Activated CD8-positive, alpha-beta memory T cell treated with anti-CD3 and anti-CD28 coated beads for 36 hours (primary cell): ENCODE measurements around the gene SCN9A. TPM values are rescaled to one million over a fixed set of nuclear protein-coding genes. Genes with fewer than 3 reads are reported as not detected.
"Not testable (repeated sequence)": the region's sequence is repeated elsewhere in the genome, so short reads cannot be mapped to it uniquely, and the experiment has no call there.

Experiments used
- CTCF ChIA-PET: fragments of 350-600 bp; sonication (Branson Sonifier 250); formaldehyde crosslinking; loops from one replicate; lab custom pipeline; 2021; ENCODE audit warnings: antibody characterized with exemption; lab: Charles Lee
- POLR2A ChIA-PET: fragments of 350-600 bp; sonication (Branson Sonifier 250); formaldehyde crosslinking; loops from one replicate; lab custom pipeline; 2021; ENCODE audit warnings: antibody characterized with exemption; lab: Charles Lee
- total RNA-seq, 2 experiments: library from RNA; stranded (reverse); gene quantifications; one replicate each; pipeline ENCODE4 v1.2.3, GENCODE V29; 2021

Gene SCN9A
- total RNA-seq, 2 experiments from 2014 or later, result not detected

GRCh38 chr2:166206153-166206552 is 169.6 kb downstream of the SCN9A start:
- POLR2A ChIA-PET, CTCF ChIA-PET: not testable (repeated sequence)

- CTCF ChIA-PET, result no interaction called here
- POLR2A ChIA-PET, result no interaction called here
Observed at GRCh38 chr2:166202778-166203177, 173.0 kb downstream of the SCN9A start.

- POLR2A ChIA-PET, result no interaction called here
- CTCF ChIA-PET, result no interaction called here
Observed at GRCh38 chr2:166197446-166197845, 178.3 kb downstream of the SCN9A start.

- ChIA-PET CTCF (no interaction called here), POLR2A (no interaction called here)
Observed at GRCh38 chr2:166193407-166193806, 182.3 kb downstream of the SCN9A start.

- CTCF ChIA-PET, result no interaction called here
Observed at GRCh38 chr2:166188084-166188483, 187.7 kb downstream of the SCN9A start.

GRCh38 chr2:166184789-166185188 is 191.0 kb downstream of the SCN9A start:
- ChIA-PET POLR2A (no interaction called here), CTCF (no interaction called here)

More at GRCh38 chr2:166188084-166188483, 187.7 kb downstream of the SCN9A start:
- POLR2A ChIA-PET, result no interaction called here

GRCh38 chr2:166181813-166182154 is 194.0 kb downstream of the SCN9A start:
- ChIA-PET CTCF (interaction anchor here (1.7 kb wide), 1 partner anchor 115 kb away, joined by 3 read pairs; no protein-coding TSS in a partner anchor), POLR2A (no interaction called here)

GRCh38 chr2:166180951-166181812 is 194.6 kb downstream of the SCN9A start:
- ChIA-PET CTCF (interaction anchor here (1.7 kb wide), 1 partner anchor 115 kb away, joined by 3 read pairs; no protein-coding TSS in a partner anchor), POLR2A (no interaction called here)

GRCh38 chr2:166179201-166179600 is 196.5 kb downstream of the SCN9A start:
- CTCF ChIA-PET, result no interaction called here

GRCh38 chr2:166173263-166173662 is 202.5 kb downstream of the SCN9A start:
- POLR2A ChIA-PET, result no interaction called here
- CTCF ChIA-PET, result no interaction called here

More at GRCh38 chr2:166179201-166179600, 196.5 kb downstream of the SCN9A start:
- POLR2A ChIA-PET, result no interaction called here

- ChIA-PET POLR2A (no interaction called here), CTCF (no interaction called here)
Observed at GRCh38 chr2:166171216-166171615, 204.5 kb downstream of the SCN9A start.

GRCh38 chr2:166170356-166170755 is 205.4 kb downstream of the SCN9A start:
- POLR2A ChIA-PET, result no interaction called here
- CTCF ChIA-PET, result no interaction called here

GRCh38 chr2:166167449-166167848 is 208.3 kb downstream of the SCN9A start:
- ChIA-PET POLR2A (no interaction called here), CTCF (no interaction called here)

- POLR2A ChIA-PET, result no interaction called here
- CTCF ChIA-PET, result no interaction called here
Observed at GRCh38 chr2:166163775-166164174, 212.0 kb downstream of the SCN9A start.

GRCh38 chr2:166158546-166158945 is 217.2 kb downstream of the SCN9A start:
- ChIA-PET POLR2A (no interaction called here), CTCF (no interaction called here)

- ChIA-PET POLR2A (no interaction called here), CTCF (no interaction called here)
Observed at GRCh38 chr2:166157578-166157977, 218.2 kb downstream of the SCN9A start.

- CTCF ChIA-PET, result no interaction called here
- POLR2A ChIA-PET, result no interaction called here
Observed at GRCh38 chr2:166156985-166157490, 218.7 kb downstream of the SCN9A start.

- CTCF ChIA-PET, result no interaction called here
- POLR2A ChIA-PET, result no interaction called here
Observed at GRCh38 chr2:166155589-166155988, 220.2 kb downstream of the SCN9A start.

- POLR2A ChIA-PET, result no interaction called here
- CTCF ChIA-PET, result no interaction called here
Observed at GRCh38 chr2:166154685-166155338, 220.9 kb downstream of the SCN9A start.

- ChIA-PET POLR2A (no interaction called here), CTCF (no interaction called here)
Observed at GRCh38 chr2:166152064-166152463, 223.7 kb downstream of the SCN9A start.
